ENCODE measurements around the gene RBPMS2. TPM values are rescaled to one million over a fixed set of nuclear protein-coding genes. Genes with fewer than 3 reads are reported as not detected.

Gene RBPMS2
- total RNA-seq, 1 experiment from 2014 or later = 0.06 TPM

GRCh38 chr15:64783796-64784195 lies 8.4 kb upstream of the RBPMS2 start:
- no peak for DNase-seq (ENCODE audit: low read depth)

GRCh38 chr15:64782751-64783150 lies 7.4 kb upstream of the RBPMS2 start:
- no peak for DNase-seq (ENCODE audit: low read depth)

- no peak for DNase-seq (ENCODE audit: low read depth)
Measured at GRCh38 chr15:64781299-64781698, 5.9 kb upstream of the RBPMS2 start.

GRCh38 chr15:64780600-64781156 lies 5.3 kb upstream of the RBPMS2 start:
- no peak for DNase-seq (ENCODE audit: low read depth)

GRCh38 chr15:64779630-64780029 lies 4.2 kb upstream of the RBPMS2 start:
- DNase-seq (ENCODE audit: low read depth) = no peak

GRCh38 chr15:64779024-64779423 lies 3.6 kb upstream of the RBPMS2 start:
- no peak for DNase-seq (ENCODE audit: low read depth)

GRCh38 chr15:64776402-64776786 lies 1.0 kb upstream of the RBPMS2 start:
- DNase-seq (ENCODE audit: low read depth) = no peak

GRCh38 chr15:64774629-64775493 lies 528 bp downstream of the RBPMS2 start:
- DNase-seq (ENCODE audit: low read depth) = peak; percentile 38

- no peak for DNase-seq (ENCODE audit: low read depth)
Measured at GRCh38 chr15:64774037-64774628, 1.3 kb downstream of the RBPMS2 start.

- DNase-seq (ENCODE audit: low read depth) = no peak
Measured at GRCh38 chr15:64773606-64774005, 1.8 kb downstream of the RBPMS2 start.

- DNase-seq (ENCODE audit: low read depth) = no peak
Measured at GRCh38 chr15:64772964-64773363, 2.4 kb downstream of the RBPMS2 start.

GRCh38 chr15:64772488-64772887 lies 2.9 kb downstream of the RBPMS2 start:
- DNase-seq (ENCODE audit: low read depth) = no peak

GRCh38 chr15:64770626-64771025 lies 4.8 kb downstream of the RBPMS2 start:
- DNase-seq (ENCODE audit: low read depth) = no peak

- DNase-seq (ENCODE audit: low read depth) = no peak
Measured at GRCh38 chr15:64767203-64767602, 8.2 kb downstream of the RBPMS2 start.

- DNase-seq (ENCODE audit: low read depth) = no peak
Measured at GRCh38 chr15:64766058-64766457, 9.3 kb downstream of the RBPMS2 start.

GRCh38 chr15:64763874-64764273 lies 11.5 kb downstream of the RBPMS2 start:
- DNase-seq (ENCODE audit: low read depth) = no peak

GRCh38 chr15:64763462-64763861 lies 11.9 kb downstream of the RBPMS2 start:
- no peak for DNase-seq (ENCODE audit: low read depth)

GRCh38 chr15:64763021-64763420 lies 12.4 kb downstream of the RBPMS2 start:
- no peak for DNase-seq (ENCODE audit: low read depth)

- DNase-seq (ENCODE audit: low read depth) = no peak
Measured at GRCh38 chr15:64762546-64762945, 12.8 kb downstream of the RBPMS2 start.

GRCh38 chr15:64761156-64761555 lies 14.2 kb downstream of the RBPMS2 start:
- no peak for DNase-seq (ENCODE audit: low read depth)

GRCh38 chr15:64760056-64760455 lies 15.3 kb downstream of the RBPMS2 start:
- no peak for DNase-seq (ENCODE audit: low read depth)

- DNase-seq (ENCODE audit: low read depth) = no peak
Measured at GRCh38 chr15:64755427-64755940, 19.9 kb downstream of the RBPMS2 start.

Measured in Daoy (cell line).